Middle frontal gyrus (tissue), 1 donor: Measurements from ENCODE around the gene BCAR1.
"Not testable (repeated sequence)": the region's sequence is repeated elsewhere in the genome, so short reads cannot be mapped to it uniquely, and the experiment has no call there.

Source experiments
- DNase-seq: peaks from one replicate; pipeline ENCODE4 v3.0.0-alpha.2; 2015; ENCODE audit warnings: low spot score; ENCODE audit errors: extremely low spot score

The BCAR1 gene

DNA sequence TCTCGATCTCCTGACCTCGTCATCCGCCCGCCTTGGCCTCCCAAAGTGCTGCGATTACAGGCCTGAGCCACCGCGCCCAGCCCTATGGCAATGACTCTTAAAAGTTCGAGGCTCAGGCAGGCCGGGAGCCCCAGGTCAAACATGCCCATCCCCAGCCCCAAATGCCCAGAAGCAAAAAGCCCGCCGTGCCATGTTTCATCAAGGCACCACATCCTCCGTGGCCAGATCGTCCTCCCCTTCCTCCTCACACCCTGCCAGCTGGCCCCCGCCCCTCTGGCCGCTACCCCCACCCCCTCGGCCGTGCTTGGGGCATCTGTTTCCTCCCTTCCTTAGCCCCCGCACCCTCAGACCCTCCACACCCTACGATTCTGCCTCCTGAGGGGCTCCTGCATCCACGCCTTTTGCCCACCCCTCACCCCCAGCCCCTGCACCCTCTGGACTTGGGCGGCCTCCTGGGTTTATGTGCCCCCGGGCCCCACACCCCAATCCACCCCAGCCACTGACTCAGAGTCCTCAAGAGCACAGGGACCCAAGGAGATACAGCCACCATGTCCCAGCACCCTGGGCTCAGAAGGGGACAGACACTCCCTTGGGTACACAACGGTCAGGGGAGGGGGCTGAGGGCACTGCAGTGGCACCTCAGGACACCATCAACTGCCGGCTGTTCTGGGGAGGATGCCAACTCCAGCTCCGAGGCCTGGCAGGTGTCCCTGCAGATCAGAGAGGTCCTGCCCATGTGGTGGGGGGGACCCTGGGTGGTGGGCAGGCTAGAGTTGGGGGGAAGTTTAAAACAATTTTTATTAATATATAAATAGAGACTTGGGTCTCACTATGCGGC is 25.5 kb downstream of the BCAR1 start:
- no peak for DNase-seq

DNA sequence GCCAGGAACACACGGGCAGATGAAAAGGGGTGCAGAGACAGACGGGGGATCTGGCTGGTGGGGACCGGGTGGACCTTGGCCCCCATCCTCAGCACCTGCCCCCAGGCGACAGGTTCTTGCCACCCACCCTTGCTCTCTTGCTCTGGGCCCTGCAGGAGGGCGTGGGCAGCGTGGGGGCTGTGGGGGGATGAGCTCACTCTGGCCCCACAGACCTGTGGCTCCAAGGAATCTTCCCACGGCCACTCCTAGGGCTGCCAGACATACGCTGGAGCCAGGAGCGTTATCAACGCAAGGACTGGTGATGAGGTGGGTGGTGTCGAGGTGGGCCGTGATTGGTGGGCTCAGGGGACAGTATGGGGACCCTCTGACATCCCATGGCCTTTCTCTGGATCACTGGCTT is 26.3 kb downstream of the BCAR1 start:
- no peak for DNase-seq

DNA sequence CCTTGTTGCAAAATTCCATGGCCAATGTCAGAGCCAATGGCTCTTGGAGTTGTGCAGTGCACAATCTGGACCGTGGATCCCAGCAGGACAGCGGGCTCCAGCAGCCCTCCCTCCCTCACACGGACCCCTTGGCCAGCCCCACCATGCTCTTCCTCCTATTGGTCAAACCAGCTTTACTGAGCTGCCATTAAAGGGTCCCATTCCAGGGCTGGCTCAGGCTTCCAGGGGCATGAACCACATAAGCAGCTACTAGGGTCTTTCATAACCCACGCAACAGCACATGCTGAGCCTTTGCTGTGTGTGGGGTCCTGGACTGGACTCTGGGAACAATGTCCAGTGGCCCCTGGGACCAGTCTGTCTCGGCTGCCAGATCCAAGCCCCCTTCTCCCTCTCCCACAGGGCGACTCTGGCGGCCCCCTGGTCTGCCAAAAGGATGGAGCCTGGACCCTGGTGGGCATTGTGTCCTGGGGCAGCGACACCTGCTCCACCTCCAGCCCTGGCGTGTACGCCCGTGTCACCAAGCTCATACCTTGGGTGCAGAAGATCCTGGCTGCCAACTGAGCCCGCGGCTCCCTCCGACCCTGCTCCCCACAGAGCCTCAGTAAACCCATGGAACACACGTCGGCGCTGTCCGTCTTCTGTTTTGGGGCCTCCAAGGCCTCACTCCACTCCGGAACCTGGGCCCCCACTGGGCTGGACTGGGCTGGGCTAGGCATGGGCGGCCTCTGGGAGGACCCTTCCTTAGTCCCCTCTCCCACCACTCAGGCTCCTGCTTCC is 26.9 kb downstream of the BCAR1 start:
- DNase-seq, result no peak

- DNase-seq, result not testable (repeated sequence)
These were observed 28.3 kb downstream of the BCAR1 start for GRCh38 chr16:75223129-75223528.

- no peak for DNase-seq
These were observed 29.1 kb downstream of the BCAR1 start for GRCh38 chr16:75222271-75222783.

GRCh38 chr16:75219838-75220237 is 31.6 kb downstream of the BCAR1 start:
- no peak for DNase-seq

- DNase-seq, result no peak
These were observed 32.3 kb downstream of the BCAR1 start for GRCh38 chr16:75219088-75219487.

- DNase-seq, result no peak
These were observed 33.0 kb downstream of the BCAR1 start, which contains the start of gene CTRB1 for GRCh38 chr16:75218256-75219076. TSS of gene CTRB1 (plus strand) at chr16:75218988. CDS start at chr16:75219008, 20 bp downstream.

GRCh38 chr16:75217389-75217851 is 34.0 kb downstream of the BCAR1 start:
- DNase-seq, result no peak

DNA sequence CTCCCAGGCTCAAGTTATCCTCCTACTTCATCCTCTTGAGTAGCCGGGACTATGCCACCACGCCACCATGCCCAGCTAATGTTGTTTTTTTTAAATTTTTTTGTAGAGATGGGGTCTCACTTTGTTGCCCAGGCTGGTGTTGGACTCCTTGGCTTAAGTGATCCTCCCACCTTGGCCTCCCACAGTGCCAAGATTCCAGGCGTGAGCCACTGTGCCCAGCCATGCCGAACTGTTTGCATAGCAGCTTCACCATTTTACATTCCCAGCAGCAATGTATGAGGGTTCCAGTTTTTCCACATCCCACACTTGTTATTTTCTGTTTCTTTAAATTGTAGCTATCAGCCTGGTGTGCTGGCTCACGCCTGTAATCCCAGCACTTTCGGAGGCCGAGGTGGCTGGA is 34.8 kb downstream of the BCAR1 start:
- no peak for DNase-seq

DNA sequence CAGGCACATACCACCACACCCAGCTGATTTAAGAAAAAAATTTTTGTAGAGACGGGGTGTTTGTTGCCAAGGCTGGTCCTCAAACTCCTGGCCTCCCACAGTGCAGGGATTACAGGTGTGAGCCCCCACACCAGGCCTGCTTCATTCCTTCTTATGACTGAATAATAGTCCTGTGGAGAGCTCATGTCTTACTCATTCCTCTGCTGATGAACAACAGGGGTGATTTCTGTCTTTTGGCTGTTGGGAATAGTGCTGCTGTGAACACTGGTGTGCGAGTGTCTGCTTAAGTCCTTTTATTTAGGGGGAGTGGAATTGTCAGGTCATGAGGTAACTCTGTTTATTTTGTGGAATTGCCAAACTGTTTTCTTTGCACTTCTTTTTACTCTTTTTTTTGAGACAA is 35.3 kb downstream of the BCAR1 start:
- DNase-seq, result no peak

GRCh38 chr16:75211286-75211685 is 40.1 kb downstream of the BCAR1 start:
- not testable (repeated sequence) for DNase-seq

- DNase-seq, result no peak
These were observed 41.5 kb downstream of the BCAR1 start for GRCh38 chr16:75209944-75210343.

- not testable (repeated sequence) for DNase-seq
These were observed 41.9 kb downstream of the BCAR1 start for GRCh38 chr16:75209514-75209913.

- DNase-seq, result no peak
These were observed 42.4 kb downstream of the BCAR1 start for GRCh38 chr16:75208861-75209505.

- no peak for DNase-seq
These were observed 43.1 kb downstream of the BCAR1 start for GRCh38 chr16:75208242-75208825.

- no peak for DNase-seq
These were observed 43.6 kb downstream of the BCAR1 start for GRCh38 chr16:75207831-75208230.

- no peak for DNase-seq
These were observed 44.5 kb downstream of the BCAR1 start, which contains the start of gene CTRB2 for GRCh38 chr16:75206749-75207451. TSS of gene CTRB2 (minus strand) at chr16:75207161. CDS start at chr16:75207141, 20 bp downstream.

DNA sequence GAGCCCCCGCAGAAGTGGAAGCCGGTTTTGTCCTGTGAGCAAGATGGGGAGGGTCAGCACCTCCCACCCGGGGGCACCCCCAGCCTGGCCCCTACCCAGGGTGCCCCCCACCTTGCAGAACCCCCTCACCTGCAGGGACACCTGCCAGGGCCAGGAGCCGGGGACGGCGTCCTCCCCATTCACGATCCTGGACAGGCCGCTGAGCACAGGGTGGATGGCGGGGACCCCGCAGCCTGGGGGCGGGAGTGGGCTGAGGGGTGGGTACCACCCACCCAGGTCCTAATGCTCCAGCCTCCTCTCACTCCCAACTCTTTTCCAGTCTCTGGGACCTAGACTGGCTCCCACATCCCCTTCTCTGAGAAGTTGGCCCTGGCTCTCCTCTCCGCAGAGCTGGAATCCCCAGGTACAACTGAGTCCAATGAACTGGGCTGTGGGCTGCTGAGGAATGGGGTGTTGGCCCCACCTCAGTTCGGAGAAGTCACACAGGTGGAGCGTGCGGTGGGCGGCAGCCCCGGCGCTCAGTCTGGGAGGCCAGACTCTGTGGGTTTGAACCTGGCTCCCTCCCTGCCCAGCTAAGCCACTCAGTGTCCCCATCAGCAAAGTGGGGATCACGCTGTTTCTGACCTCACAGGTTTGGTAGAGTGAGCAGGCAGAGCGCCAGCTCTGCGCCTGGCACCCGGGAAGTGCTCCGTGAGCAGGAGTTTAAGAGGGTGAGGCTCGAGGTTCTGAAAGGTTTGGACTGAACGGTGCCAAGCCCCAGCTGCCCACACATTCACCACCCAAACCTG is 45.3 kb downstream of the BCAR1 start:
- not testable (repeated sequence) for DNase-seq
